ENCODE results near the gene SNORC.

SNORC gene

GRCh38 chr2:232882505-232883115 is 12.5 kb downstream of the SNORC start:
- DNase-seq (ENCODE audit: low spot score) = no peak

DNA sequence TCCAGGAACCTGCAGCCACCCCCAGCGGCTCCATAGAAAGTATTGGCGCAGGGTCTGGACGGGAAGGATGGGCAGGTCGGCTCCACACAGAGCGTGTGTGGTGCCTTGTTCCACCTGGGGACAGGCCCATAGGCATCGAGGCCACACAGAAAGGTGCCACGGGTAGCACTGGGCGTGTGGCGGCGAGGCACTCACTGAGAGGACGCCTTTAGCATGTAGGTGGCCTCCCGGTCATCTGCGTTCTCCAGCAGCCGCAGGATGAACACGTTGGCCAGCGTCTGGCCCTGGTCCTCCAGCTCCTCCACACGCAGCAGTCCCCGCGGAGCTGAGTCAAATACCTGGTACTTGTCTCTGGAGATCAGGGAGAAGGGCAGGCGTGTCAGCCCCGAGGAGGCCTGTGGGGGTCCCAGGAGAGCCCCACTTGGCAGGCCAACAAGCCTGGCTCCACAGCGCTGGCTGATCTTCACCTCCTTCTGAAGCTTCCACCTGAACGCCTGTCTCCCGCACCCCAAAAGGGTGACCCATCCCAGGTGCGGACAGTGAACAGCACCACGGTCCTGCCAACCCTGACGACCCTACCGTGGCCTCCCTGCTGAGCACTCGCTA is 13.2 kb downstream of the SNORC start:
- DNase-seq (ENCODE audit: low spot score) = no peak

DNA sequence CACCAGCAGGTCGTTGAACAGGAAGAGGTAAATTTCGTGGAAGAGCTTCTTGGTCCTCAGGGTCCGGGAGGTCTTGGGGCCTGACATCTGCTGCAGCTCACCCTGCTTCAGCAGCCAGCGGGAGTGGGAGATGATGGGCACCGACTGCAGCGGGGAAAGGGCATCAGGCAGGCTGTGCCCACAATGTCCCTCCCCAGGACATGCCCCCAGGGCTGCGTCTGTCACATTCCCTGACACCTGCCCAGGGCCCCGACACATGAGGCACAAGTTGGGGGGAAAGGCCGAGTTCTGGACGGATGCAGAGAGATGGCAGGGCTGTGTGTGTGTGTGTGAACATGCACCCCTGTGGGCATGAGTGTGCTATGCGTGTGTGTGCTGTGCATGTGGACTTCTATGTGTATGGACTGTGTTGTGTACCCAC is 13.9 kb downstream of the SNORC start:
- no peak for DNase-seq (ENCODE audit: low spot score)

DNA sequence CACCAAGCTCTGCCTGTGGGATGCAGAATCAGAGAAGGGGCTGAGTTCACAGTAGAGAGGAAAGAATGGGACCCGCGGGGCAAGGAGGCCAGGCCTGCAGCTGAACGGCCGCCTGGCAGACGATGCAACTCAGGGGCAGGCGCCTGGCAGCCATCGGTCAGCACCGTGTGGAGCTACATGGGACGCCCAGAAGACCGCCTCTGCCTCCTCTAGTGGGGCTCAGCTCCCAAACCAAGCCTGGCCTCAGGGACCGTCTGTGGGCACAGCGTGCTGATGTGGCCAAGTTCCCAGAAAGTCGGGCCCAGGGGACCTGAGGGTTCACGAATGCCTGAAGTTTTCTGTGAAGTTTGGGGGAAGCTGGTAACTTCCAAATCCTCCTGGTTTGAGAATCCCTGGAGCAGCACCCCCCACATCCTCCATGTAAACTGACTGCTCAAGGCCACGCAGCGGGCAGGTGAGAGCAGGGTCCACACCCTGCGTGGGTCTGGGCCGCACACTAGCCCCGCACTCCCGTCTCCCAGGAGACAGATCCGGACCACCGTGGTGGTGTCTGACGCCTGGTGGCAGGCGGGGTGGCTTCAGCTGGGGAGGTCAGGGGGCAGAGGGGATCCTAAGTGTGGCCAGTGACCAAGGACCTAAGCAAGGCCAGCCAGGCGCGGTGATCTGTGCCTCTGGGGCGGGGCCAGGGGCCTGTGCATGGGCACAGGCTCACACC is 14.6 kb downstream of the SNORC start:
- DNase-seq (ENCODE audit: low spot score) = no peak

GRCh38 chr2:232885264-232885961 is 15.3 kb downstream of the SNORC start:
- no peak for DNase-seq (ENCODE audit: low spot score)

DNA sequence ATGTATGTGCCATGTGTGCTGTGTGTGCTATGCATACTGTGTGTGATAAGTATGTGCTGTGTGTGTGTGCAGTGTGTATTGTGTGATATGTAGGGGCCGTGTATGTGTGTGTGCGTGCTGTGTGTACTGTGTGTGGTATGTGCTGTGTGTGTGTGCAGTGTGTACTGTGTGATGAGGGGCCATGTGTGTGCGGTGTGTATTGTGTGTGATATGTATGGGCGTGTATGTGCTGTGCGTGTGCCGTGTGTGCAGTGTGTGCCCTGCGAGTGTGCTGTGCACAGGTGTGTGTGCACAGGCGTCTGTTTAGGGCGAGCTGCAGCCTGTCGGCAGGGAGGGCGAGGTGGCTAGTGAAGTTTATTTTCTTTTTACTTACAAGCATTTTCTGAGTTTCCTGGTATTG is 16.1 kb downstream of the SNORC start:
- no peak for DNase-seq (ENCODE audit: low spot score)

GRCh38 chr2:232886632-232887031 is 16.6 kb downstream of the SNORC start:
- DNase-seq (ENCODE audit: low spot score) = no peak

DNA sequence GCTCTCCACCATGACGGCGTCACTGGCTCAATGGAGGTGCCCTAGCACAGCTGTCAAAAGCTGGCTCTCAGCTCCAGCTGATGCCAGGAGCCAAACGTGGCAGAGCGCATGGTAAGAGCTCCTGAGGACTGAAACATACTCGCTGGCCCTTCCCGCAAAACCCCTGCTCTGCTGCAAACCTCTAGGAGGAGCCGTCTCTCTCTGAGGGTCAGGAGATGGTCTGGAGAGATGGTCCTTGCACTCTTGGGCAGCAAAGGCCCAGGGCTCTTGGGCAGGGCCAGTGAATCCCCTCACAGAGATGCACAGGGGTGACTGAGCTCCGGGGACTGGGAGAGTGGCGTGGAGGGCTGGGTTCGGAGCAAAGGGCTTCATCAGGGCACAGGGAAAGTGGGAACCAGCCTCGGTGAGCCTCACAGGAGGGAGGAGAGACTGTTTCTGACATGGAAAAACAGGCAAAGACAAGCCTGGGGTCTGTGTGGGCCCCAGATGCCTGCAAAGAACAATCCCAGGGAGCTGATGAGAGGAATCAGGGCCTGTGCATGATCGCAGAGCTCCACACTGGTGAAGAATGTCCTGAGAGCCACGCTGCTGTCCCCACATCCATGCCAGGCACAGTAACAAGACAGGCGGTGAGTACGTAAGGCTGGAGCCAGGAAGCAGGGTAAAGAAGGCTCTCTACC is 17.2 kb downstream of the SNORC start:
- no peak for DNase-seq (ENCODE audit: low spot score)

- no peak for DNase-seq (ENCODE audit: low spot score)
These were observed 18.2 kb downstream of the SNORC start for GRCh38 chr2:232888099-232888836.

GRCh38 chr2:232888839-232889529 is 18.9 kb downstream of the SNORC start:
- DNase-seq (ENCODE audit: low spot score) = no peak

DNA sequence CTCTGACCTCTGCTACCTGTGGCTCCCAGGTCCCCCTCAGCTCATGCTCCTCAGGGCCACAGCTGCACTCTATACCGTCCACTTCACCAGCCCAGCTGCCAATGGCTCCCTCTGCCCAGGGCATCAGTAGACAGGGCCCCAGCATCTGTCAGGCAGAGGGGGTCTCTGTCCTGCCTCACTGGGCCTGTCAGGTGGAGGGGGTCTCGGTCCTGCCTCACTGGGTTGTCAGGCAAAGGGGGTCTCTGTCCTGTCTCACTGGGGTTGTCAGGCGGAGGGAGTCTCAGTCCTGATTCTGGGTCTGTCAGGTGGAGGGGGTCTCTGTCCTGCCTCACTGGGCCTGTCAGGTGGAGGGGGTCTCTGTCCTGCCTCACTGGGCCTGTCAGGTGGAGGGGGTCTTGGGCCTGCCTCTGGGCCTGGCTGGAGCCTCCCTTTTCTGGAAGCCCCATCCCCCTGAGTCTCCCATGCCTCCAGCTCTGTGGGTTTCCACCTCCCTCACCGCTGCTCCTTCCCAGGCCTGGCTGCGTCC is 19.9 kb downstream of the SNORC start:
- DNase-seq (ENCODE audit: low spot score) = no peak

- DNase-seq (ENCODE audit: low spot score) = no peak
These were observed 20.5 kb downstream of the SNORC start for GRCh38 chr2:232890536-232890895.

- DNase-seq (ENCODE audit: low spot score) = no peak
These were observed 21.0 kb downstream of the SNORC start for GRCh38 chr2:232890896-232891601.

DNA sequence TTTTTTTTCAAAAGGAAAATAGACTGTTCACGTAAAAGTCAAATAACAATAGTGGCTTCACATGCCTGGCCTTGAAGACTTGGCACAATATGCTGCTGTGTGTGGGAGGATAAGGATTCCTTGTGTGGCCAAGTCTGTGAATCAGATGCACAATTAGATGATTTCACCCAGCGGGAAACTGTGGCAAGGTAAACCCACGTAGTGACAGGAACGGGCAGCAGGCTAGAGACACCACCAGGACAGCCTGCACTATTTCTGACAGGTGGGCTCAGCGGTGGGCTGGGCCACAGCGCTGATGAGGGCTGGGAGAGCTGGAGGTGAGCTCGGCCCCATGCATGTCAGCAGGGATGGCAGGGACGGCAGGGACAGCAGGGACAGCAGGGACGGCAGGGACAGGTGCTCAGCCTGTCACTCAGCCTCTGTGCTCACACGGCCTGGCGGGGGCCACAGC is 21.6 kb downstream of the SNORC start:
- peak; percentile 54 for DNase-seq (ENCODE audit: low spot score)

GRCh38 chr2:232892221-232892620 is 22.2 kb downstream of the SNORC start:
- no peak for DNase-seq (ENCODE audit: low spot score)

DNA sequence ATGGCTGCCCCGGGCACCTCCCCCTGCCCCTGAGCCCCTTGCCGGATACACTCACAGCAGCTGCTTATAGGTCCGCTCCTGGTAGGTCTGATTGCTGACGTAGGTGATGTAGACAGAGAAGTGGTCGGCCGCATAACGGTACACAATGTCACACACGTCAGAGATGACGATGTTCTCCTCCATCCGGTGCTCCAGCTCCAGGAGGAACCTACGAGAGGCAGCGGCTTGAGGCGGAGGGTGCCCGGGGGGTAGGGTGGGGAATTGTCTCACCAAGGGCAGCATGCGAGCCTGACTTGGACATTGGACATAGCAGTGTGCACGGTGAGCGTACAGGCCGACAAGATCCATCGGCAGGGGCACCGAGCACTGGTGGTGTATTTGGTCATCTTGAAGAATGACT is 22.8 kb downstream of the SNORC start:
- DNase-seq (ENCODE audit: low spot score) = no peak

- DNase-seq (ENCODE audit: low spot score) = no peak
These were observed 23.8 kb downstream of the SNORC start for GRCh38 chr2:232893834-232894233.

GRCh38 chr2:232894251-232894650 is 24.2 kb downstream of the SNORC start:
- no peak for DNase-seq (ENCODE audit: low spot score)

GRCh38 chr2:232894746-232895145 is 24.7 kb downstream of the SNORC start:
- no peak for DNase-seq (ENCODE audit: low spot score)

DNA sequence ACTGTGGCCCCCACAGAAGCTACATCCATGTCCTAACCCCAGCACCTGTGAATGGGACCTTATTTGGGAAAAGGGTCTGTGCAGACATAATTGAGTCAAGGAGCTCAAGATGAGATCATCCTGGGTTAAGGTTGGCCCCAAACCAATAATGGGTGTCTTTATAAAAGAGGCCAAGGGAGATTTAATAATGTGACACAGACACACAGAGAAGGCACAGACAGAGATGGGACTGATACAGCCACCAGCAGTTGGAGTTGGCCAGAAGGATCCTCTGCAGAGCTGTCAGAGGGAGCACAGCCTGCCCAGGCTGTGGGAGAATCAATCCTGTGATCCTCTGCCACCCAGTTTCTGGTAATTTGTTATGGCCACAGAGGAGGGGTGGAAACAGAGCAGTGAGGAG is 26.0 kb downstream of the SNORC start:
- no peak for DNase-seq (ENCODE audit: low spot score)
